SK-N-SH (cell line): ENCODE data around the gene PER3.

ENCODE experiments used
- POLR2AphosphoS5 ChIP-seq: IDR thresholded peaks from 2 replicates; pipeline ENCODE4 v1.6.1; 2012; ENCODE audit warnings: low read depth, low read length
- TAF1 ChIP-seq: IDR thresholded peaks from 2 replicates; pipeline ENCODE4 v1.6.1; 2012; ENCODE audit warnings: low read depth, mild to moderate bottlenecking, low read length, moderate library complexity, borderline replicate concordance
- TF ChIP-seq, protein P1 (sequence below): IDR thresholded peaks from 2 replicates; pipeline ENCODE4 v1.4.0; 2012; ENCODE audit warnings: low read depth, borderline replicate concordance
- TF ChIP-seq, protein P2 (sequence below): fragments of 200-600 bp; sonication (generic); IDR thresholded peaks from 2 replicates; pipeline ENCODE4 v1.6.1; 2017; ENCODE audit warnings: antibody characterized with exemption, mild to moderate bottlenecking, moderate library complexity

DNA sequence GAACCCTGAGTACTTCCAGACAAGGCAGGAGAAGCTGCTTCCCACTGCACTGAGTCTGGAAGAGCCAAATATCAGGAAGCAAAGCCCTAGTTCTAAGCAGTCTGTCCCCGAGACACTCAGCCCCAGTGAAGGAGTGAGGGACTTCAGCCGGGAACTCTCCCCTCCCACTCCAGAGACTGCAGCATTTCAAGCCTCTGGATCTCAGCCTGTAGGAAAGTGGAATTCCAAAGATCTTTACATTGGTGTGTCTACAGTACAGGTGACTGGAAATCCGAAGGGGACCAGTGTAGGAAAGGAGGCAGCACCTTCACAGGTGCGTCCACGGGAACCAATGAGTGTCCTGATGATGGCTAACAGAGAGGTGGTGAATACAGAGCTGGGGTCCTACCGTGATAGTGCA is 46.0 kb upstream of the PER3 start:
- TF ChIP-seq, protein P1, sequence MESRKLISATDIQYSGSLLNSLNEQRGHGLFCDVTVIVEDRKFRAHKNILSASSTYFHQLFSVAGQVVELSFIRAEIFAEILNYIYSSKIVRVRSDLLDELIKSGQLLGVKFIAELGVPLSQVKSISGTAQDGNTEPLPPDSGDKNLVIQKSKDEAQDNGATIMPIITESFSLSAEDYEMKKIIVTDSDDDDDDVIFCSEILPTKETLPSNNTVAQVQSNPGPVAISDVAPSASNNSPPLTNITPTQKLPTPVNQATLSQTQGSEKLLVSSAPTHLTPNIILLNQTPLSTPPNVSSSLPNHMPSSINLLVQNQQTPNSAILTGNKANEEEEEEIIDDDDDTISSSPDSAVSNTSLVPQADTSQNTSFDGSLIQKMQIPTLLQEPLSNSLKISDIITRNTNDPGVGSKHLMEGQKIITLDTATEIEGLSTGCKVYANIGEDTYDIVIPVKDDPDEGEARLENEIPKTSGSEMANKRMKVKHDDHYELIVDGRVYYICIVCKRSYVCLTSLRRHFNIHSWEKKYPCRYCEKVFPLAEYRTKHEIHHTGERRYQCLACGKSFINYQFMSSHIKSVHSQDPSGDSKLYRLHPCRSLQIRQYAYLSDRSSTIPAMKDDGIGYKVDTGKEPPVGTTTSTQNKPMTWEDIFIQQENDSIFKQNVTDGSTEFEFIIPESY: no peak
- TF ChIP-seq, protein P2, sequence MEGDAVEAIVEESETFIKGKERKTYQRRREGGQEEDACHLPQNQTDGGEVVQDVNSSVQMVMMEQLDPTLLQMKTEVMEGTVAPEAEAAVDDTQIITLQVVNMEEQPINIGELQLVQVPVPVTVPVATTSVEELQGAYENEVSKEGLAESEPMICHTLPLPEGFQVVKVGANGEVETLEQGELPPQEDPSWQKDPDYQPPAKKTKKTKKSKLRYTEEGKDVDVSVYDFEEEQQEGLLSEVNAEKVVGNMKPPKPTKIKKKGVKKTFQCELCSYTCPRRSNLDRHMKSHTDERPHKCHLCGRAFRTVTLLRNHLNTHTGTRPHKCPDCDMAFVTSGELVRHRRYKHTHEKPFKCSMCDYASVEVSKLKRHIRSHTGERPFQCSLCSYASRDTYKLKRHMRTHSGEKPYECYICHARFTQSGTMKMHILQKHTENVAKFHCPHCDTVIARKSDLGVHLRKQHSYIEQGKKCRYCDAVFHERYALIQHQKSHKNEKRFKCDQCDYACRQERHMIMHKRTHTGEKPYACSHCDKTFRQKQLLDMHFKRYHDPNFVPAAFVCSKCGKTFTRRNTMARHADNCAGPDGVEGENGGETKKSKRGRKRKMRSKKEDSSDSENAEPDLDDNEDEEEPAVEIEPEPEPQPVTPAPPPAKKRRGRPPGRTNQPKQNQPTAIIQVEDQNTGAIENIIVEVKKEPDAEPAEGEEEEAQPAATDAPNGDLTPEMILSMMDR: no peak
- TF ChIP-seq TAF1: no peak
- no peak for TF ChIP-seq POLR2AphosphoS5
